Stomach (tissue), 9 donors: ENCODE data around the gene ZNF516. TPM values are rescaled to one million over a fixed set of nuclear protein-coding genes. Genes with fewer than 3 reads are reported as not detected.

Source experiments
- DNase-seq, 2 donors: peaks; one replicate each; pipeline versions ENCODE4 v3.0.0 to v3.0.0-alpha.2; 2013 to 2019
- H3K27ac ChIP-seq, 5 donors: fragments of 200-600 bp in 4 of 5; sonication (generic) in 4 of 5; one replicate each; pipeline ENCODE4 v1.5.1; 2013 to 2019; ENCODE audit warnings: mild to moderate bottlenecking in 1 of 5, moderate library complexity in 1 of 5
- H3K27me3 ChIP-seq, 3 donors: fragments of 200-600 bp; sonication (generic); one replicate each; pipeline ENCODE4 v1.5.1; 2017 to 2019; ENCODE audit warnings: mixed run types in 1 of 3
- H3K36me3 ChIP-seq, 4 donors: fragments of 200-600 bp; sonication (generic); 1 replicate in 3 of 4; 2 replicates in 1 of 4; pipeline ENCODE4 v1.5.1; 2016 to 2019
- H3K4me1 ChIP-seq, 4 donors: fragments of 200-600 bp; sonication (generic); one replicate each; pipeline ENCODE4 v1.5.1; 2016 to 2019
- H3K4me3 ChIP-seq, 4 donors: fragments of 200-600 bp; sonication (generic) in 3 of 4; one replicate each; pipeline ENCODE4 v1.5.1; 2016 to 2019; ENCODE audit warnings: mild to moderate bottlenecking in 1 of 4
- H3K9me3 ChIP-seq, 4 donors: fragments of 200-600 bp; sonication (generic); one replicate each; pipeline ENCODE4 v1.5.1; 2016 to 2019
- EP300 ChIP-seq: sonication (generic); formaldehyde crosslinking; IDR thresholded peaks from one replicate; pipeline ENCODE4 v1.6.1; 2017; ENCODE audit warnings: antibody characterized with exemption
- POLR2A ChIP-seq, 4 donors: fragments of 450-650 bp; IDR thresholded peaks; one replicate each; pipeline ENCODE4 v1.6.1; 2016; ENCODE audit warnings: antibody characterized with exemption in 4 of 4, control low read depth in 2 of 4, mild to moderate bottlenecking in 1 of 4, moderate library complexity in 1 of 4
- POLR2AphosphoS5 ChIP-seq, 3 donors: sonication (generic); formaldehyde crosslinking; IDR thresholded peaks; one replicate each; pipeline ENCODE4 v1.6.1; 2016; ENCODE audit warnings: antibody characterized with exemption in 3 of 3
- WGBS, 5 donors: extraction: QIAGEN DNeasy Blood & Tissue Kit in 3 of 5; methylation state at CpG; one replicate each; pipeline versions ENCODE4 v1.1.5 to v1.1.7; 2013 to 2018; 5-methylcytosine and 5-hydroxymethylcytosine counted together
- intact Hi-C: fragments of 100-400 bp; cut with DNase I; formaldehyde crosslinking; loops from one replicate; pipeline ENCODE4 v1.15.1; 2023; ENCODE audit warnings: low total_unique reads
- polyA plus RNA-seq, 3 donors: library from polyadenylated mRNA; stranded (reverse); fragments of 200-250 nt; gene quantifications; one replicate each; pipeline ENCODE4 v1.2.3, GENCODE V29; 2013
- total RNA-seq, 5 donors: library from RNA; depleted of rRNA; stranded (reverse); fragments of >200 nt; gene quantifications; one replicate each; pipeline versions ENCODE4 v1.1.0 to v1.2.3, GENCODE V29; 2014 to 2016
- TF ChIP-seq, protein P1 (sequence below), 7 experiments: fragments of 450-650 bp in 4 of 7; fragments of 200-600 bp in 3 of 7; sonication (generic) in 3 of 7; IDR thresholded peaks; one replicate each; pipeline ENCODE4 v1.5.1; 2016 to 2019; ENCODE audit warnings: antibody characterized with exemption in 7 of 7, control low read depth in 2 of 7, mild to moderate bottlenecking in 1 of 7
- donor health status: healthy with polysubstance abuse.
- donor health status: Bipolar disorder and iron deficiency.
- donor health status: healthy.

The ZNF516 gene
- total and polyA plus RNA-seq, 8 donors, result 2.3 to 25.9 (median 14.4) TPM

GRCh38 chr18:76318607-76319006, 176.4 kb downstream of the ZNF516 start:
- intact Hi-C loops, result no loop called here
- no peaks in the 10 kb centered on the region for H3K27me3 ChIP-seq
- H3K4me3 ChIP-seq, result no peak overlapping the region
- peaks cover 0 to 8% (median 0%) of the 10 kb centered on the region in 4 donors for H3K4me1 ChIP-seq
- H3K27ac ChIP-seq, result no peak overlapping the region
- TF ChIP-seq EP300 (no peak), POLR2A (IDR thresholded peaks at IDR 0.05) (no peak), POLR2AphosphoS5 (IDR thresholded peaks at IDR 0.05) (no peak)
- H3K9me3 ChIP-seq, result no peaks in the 10 kb centered on the region
- 15 to 40% (median 30%) methylated on average over 5 of the region's 5 CpGs for WGBS, 5 donors
- H3K36me3 ChIP-seq, result no peaks in the 10 kb centered on the region
- DNase-seq, result no peak

DNA sequence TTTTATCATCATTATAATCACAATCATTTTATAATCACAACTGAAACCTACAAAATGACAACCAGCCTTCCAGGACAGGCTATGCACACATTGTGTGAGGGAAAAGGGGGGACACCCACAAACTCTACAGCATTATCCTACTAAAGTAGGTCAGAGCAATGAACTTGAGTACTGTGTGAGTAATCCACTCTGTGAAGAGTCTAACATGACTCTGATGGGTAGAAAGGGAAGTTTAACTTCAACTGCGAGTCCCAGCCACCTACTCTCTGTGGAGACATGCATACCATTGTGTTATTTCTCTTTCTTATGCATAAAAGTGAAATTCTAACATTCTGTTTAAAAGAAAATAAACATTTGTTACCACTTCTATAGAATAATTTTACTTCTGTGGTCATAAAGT, 177.9 kb downstream of the ZNF516 start:
- intact Hi-C loops, result no loop called here
- no peak for TF ChIP-seq EP300
- 76 to 91% (median 82%) methylated on average over 1 of the region's 1 CpG for WGBS, 5 donors
- no peak overlapping the region for H3K4me3 ChIP-seq
- peaks cover 0 to 8% (median 0%) of the 10 kb centered on the region in 4 donors for H3K4me1 ChIP-seq
- H3K27ac ChIP-seq, result no peak overlapping the region
- no peaks in the 10 kb centered on the region for H3K27me3 ChIP-seq
- H3K9me3 ChIP-seq, result no peaks in the 10 kb centered on the region
- no peak for DNase-seq
- H3K36me3 ChIP-seq, result no peaks in the 10 kb centered on the region

DNA sequence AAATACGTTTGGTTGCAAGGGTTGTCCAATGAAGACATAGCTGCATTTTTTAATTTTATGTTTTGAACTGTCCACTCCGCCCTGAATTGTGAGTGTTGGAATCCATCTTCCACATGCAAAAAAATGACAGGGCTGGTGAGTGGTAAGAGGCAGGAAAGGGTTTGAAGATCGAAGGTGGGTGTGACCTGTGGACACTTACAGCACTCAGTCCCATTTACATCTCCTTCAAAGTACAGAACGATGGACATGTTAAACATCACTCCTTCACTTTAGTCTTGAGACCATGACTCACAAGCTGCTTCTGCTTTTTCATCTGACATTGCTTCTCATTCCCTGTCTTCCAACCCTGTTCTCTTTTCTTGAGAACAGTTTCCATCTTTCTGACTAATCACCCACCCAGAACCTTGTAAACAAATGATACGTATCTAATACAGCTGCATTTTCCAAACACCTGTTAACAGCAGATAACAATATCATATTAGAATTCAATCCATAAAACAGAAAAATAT, 179.3 kb downstream of the ZNF516 start:
- Histone ChIP-seq H3K9me3 (no peaks in the 10 kb centered on the region), H3K27ac (no peak overlapping the region), H3K27me3 (no peaks in the 10 kb centered on the region), H3K4me1 (peaks cover 0 to 8% (median 0%) of the 10 kb centered on the region in 4 donors), H3K36me3 (no peaks in the 10 kb centered on the region), H3K4me3 (no peak overlapping the region)
- no peak for TF ChIP-seq POLR2A (IDR thresholded peaks at IDR 0.05)
- no peak for TF ChIP-seq EP300
- TF ChIP-seq, protein P1, sequence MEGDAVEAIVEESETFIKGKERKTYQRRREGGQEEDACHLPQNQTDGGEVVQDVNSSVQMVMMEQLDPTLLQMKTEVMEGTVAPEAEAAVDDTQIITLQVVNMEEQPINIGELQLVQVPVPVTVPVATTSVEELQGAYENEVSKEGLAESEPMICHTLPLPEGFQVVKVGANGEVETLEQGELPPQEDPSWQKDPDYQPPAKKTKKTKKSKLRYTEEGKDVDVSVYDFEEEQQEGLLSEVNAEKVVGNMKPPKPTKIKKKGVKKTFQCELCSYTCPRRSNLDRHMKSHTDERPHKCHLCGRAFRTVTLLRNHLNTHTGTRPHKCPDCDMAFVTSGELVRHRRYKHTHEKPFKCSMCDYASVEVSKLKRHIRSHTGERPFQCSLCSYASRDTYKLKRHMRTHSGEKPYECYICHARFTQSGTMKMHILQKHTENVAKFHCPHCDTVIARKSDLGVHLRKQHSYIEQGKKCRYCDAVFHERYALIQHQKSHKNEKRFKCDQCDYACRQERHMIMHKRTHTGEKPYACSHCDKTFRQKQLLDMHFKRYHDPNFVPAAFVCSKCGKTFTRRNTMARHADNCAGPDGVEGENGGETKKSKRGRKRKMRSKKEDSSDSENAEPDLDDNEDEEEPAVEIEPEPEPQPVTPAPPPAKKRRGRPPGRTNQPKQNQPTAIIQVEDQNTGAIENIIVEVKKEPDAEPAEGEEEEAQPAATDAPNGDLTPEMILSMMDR (IDR thresholded peaks at IDR 0.05), result no peak
- no peak for TF ChIP-seq POLR2AphosphoS5 (IDR thresholded peaks at IDR 0.05)
- intact Hi-C loops, result no loop called here
- 50 to 62% (median 59%) methylated on average over 5 of the region's 5 CpGs for WGBS, 5 donors
- no peak for DNase-seq

- DNase-seq, result no peak
- no peaks in the 10 kb centered on the region for H3K9me3 ChIP-seq
- intact Hi-C loops, result no loop called here
- no peak overlapping the region for H3K27ac ChIP-seq
- peaks cover 0 to 8% (median 0%) of the 10 kb centered on the region in 4 donors for H3K4me1 ChIP-seq
- no peaks in the 10 kb centered on the region for H3K36me3 ChIP-seq
- no peak for TF ChIP-seq POLR2A (IDR thresholded peaks at IDR 0.05)
- TF ChIP-seq, protein P1 (IDR thresholded peaks at IDR 0.05), result no peak
- TF ChIP-seq POLR2AphosphoS5 (IDR thresholded peaks at IDR 0.05), result no peak
- TF ChIP-seq EP300, result no peak
- WGBS, 5 donors, result 20 to 39% (median 26%) methylated on average over 6 of the region's 6 CpGs
- no peaks in the 10 kb centered on the region for H3K27me3 ChIP-seq
- no peak overlapping the region for H3K4me3 ChIP-seq
Measured at GRCh38 chr18:76314496-76314895, 180.5 kb downstream of the ZNF516 start.

- Histone ChIP-seq H3K27me3 (no peaks in the 10 kb centered on the region), H3K27ac (no peak overlapping the region), H3K4me3 (no peak overlapping the region), H3K36me3 (no peaks in the 10 kb centered on the region), H3K4me1 (peaks cover 0 to 8% (median 0%) of the 10 kb centered on the region in 4 donors), H3K9me3 (no peaks in the 10 kb centered on the region)
- intact Hi-C loops, result no loop called here
- DNase-seq, result no peak
- WGBS, 5 donors, result 7 to 15% (median 10%) methylated on average over 3 of the region's 3 CpGs
- TF ChIP-seq POLR2A (IDR thresholded peaks at IDR 0.05), result no peak
- no peak for TF ChIP-seq POLR2AphosphoS5 (IDR thresholded peaks at IDR 0.05)
- TF ChIP-seq, protein P1 (IDR thresholded peaks at IDR 0.05), result no peak
- no peak for TF ChIP-seq EP300
Measured at GRCh38 chr18:76314015-76314414, 181.0 kb downstream of the ZNF516 start.
